ACC112 (cell line): ENCODE data around the gene RORC.

ENCODE experiments used
- H2AFZ ChIP-seq: fragments of 200-600 bp; sonication (generic); one replicate; pipeline ENCODE4 v1.6.0; 2017; ENCODE audit warnings: antibody characterized with exemption, low read length; ENCODE audit not compliant: unreplicated experiment
- H3K27ac ChIP-seq: fragments of 200-600 bp; sonication (generic); 2 replicates; pipeline ENCODE4 v1.5.1; 2014; ENCODE audit warnings: low read depth, mild to moderate bottlenecking, antibody characterized with exemption, low read length, moderate library complexity
- H3K27me3 ChIP-seq: fragments of 200-600 bp; sonication (generic); 2 replicates; pipeline ENCODE4 v1.6.1; 2014; ENCODE audit warnings: mild to moderate bottlenecking, antibody characterized with exemption, low read length, moderate library complexity, mixed read lengths; ENCODE audit not compliant: insufficient read depth
- H3K36me3 ChIP-seq: fragments of 200-600 bp; sonication (generic); 2 replicates; pipeline ENCODE4 v1.6.1; 2016; ENCODE audit warnings: mild to moderate bottlenecking, antibody characterized with exemption, low read length, moderate library complexity, mixed read lengths; ENCODE audit not compliant: insufficient read depth
- H3K4me1 ChIP-seq: fragments of 200-600 bp; sonication (generic); one replicate; pipeline ENCODE4 v1.6.1; 2016; ENCODE audit warnings: low read length, mixed read lengths; ENCODE audit not compliant: insufficient read depth, unreplicated experiment, control insufficient read depth
- H3K4me3 ChIP-seq: fragments of 200-600 bp; sonication (generic); 2 replicates; pipeline ENCODE4 v1.5.1; 2014; ENCODE audit warnings: mild to moderate bottlenecking, low read depth, low read length
- H3K79me2 ChIP-seq: fragments of 200-600 bp; sonication (generic); one replicate; pipeline ENCODE4 v1.6.0; 2016; ENCODE audit warnings: low read length; ENCODE audit not compliant: control insufficient read depth, unreplicated experiment, insufficient read depth

The RORC gene

DNA sequence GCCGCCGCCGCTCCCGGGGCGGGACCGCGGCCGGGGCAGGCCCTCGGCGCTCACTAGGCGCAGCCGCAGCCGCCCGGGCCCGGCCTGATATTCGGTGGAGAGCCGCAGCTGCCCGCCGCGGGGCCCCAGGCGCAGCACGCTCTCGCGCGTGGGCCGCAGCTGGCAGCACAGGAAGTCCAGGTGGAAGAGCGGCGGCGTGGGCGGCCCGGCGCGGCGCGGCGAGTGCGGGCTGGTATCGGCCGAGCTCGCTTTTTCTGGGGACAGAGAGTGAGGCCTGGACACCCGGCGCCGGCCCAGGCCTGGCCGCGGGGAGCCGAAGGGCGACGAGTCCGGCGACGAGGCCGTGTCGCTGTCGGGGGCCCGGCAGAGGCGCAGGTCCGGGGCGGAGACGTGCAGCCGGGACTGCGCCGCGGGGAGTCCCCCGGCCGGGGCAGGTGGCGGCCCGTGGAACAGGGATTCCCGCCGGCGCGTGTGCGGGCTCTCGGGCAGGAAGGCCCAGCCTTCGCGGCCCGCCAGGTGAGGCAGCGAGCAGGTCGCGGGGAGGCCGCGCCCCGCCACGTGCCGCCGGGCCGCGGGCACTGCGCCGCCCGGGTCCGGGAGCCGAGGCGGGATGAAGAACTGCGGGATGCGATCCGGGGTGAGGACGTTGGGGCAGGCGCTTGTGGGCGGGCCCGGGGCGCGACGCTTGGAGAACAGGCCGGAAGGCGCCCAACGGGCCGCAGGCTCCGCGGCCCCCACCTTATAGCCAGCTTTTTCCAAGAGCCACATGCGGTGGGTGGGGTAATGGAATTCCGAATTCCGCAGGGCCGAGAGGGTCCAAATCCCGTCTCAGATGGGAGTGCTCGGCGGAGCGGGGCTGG is 6.8 kb upstream of the RORC start:
- no peaks in the 10 kb centered on the region for H3K36me3 ChIP-seq
- peak overlapping the region; percentile 55 for H2AFZ ChIP-seq
- peaks cover 34% of the 10 kb centered on the region for H3K4me1 ChIP-seq
- H3K27ac ChIP-seq: no peak overlapping the region
- peak overlapping the region; percentile 76 for H3K4me3 ChIP-seq
- H3K79me2 ChIP-seq: no peaks in the 10 kb centered on the region
- peaks cover 13% of the 10 kb centered on the region; the same call in 1 of the 2 replicates for H3K27me3 ChIP-seq

- H3K4me3 ChIP-seq: peak overlapping the region; percentile 76
- no peaks in the 10 kb centered on the region for H3K36me3 ChIP-seq
- peaks cover 34% of the 10 kb centered on the region for H3K4me1 ChIP-seq
- H3K27me3 ChIP-seq: peaks cover 13% of the 10 kb centered on the region; the same call in 1 of the 2 replicates
- H2AFZ ChIP-seq: no peak overlapping the region
- H3K79me2 ChIP-seq: no peaks in the 10 kb centered on the region
- H3K27ac ChIP-seq: no peak overlapping the region
Measured at GRCh38 chr1:151837884-151838221, 6.3 kb upstream of the RORC start.

DNA sequence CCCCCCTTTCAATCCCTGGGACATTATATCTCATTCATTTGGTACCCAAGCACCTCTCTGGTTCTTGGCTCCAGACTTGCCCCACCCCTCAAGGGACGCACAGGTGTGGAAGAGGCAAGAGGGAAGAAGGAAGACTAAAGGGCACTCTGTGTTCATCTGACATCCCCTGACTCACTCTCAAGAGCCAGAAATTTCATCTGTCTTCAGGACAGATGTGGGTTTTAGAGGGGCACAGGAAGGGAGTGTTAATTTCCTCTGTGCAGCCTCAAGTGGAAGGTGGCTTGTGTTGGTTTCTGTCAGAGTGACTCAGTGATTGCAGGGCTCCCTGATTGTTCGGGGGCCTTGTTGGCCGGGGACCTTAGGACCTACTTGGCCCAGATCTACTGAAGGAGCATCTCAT is 5.6 kb upstream of the RORC start:
- Histone ChIP-seq H3K4me3 (no peak overlapping the region), H3K27ac (no peak overlapping the region), H2AFZ (no peak overlapping the region), H3K4me1 (peaks cover 34% of the 10 kb centered on the region), H3K79me2 (no peaks in the 10 kb centered on the region), H3K36me3 (no peaks in the 10 kb centered on the region), H3K27me3 (peaks cover 13% of the 10 kb centered on the region; the same call in 1 of the 2 replicates)

- Histone ChIP-seq H3K36me3 (no peaks in the 10 kb centered on the region), H2AFZ (no peak overlapping the region), H3K4me3 (no peak overlapping the region), H3K27ac (no peak overlapping the region), H3K4me1 (peaks cover 22% of the 10 kb centered on the region), H3K79me2 (no peaks in the 10 kb centered on the region), H3K27me3 (peaks cover 13% of the 10 kb centered on the region; the same call in 1 of the 2 replicates)
Measured at GRCh38 chr1:151835596-151835995, 4.0 kb upstream of the RORC start.

DNA sequence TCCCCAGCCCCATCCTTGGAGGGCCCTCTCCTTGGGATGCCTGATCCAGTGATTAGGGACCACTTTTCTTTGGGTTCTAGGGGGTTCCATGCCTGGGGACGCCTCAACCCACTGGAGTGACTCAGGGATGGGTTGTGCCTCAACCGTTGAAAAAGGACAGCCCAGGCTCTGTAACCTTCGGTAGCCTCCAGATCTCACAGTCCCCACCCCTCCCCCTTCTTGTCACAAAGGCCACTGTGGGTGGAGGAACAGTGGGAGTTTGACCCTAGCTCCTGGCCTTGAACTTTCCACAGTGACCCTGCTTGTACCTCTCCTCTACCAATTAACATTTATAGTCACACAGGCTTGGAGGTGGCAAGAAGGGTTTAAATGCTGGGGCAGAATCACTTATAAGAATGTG is 2.6 kb upstream of the RORC start:
- H3K79me2 ChIP-seq: no peaks in the 10 kb centered on the region
- H3K36me3 ChIP-seq: no peaks in the 10 kb centered on the region
- H2AFZ ChIP-seq: no peak overlapping the region
- no peak overlapping the region for H3K4me3 ChIP-seq
- H3K27ac ChIP-seq: no peak overlapping the region
- peaks cover 13% of the 10 kb centered on the region; the same call in 1 of the 2 replicates for H3K27me3 ChIP-seq
- H3K4me1 ChIP-seq: peaks cover 11% of the 10 kb centered on the region

DNA sequence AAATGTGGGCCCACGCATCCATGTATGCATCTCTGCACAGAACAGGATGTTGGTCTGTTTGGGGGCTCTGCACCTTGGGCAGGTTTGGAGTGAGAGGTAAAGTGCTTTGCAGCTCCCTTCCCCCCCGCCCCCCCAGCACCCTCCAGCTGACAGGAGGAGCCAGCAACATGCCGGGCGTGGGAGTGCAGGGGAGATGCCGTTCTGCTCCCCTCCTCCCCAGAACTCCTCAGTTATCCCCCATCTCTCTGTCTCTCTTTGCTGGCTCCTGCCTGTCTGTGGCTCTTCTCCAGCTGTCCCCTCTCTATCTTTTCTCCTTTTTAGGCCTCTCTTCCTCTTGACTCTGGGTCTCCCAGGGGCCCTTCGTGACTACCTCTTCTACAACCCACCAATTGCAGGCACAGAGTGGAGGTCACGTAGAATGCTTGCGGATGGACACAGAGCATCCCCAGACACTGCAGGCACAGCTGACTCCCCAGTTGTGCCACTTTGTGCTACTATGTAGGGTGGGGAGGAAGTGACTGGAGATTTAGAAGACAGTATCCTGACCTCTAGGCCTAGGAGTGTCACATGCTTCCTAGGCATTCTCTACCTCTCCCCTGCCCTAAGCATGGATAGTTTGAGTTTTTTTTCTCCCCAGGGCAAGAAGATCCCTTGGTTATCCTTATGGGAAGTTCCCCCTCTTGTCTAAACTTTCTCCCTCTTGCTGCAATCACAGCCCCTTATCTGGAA is 1.7 kb upstream of the RORC start:
- H3K79me2 ChIP-seq: no peaks in the 10 kb centered on the region
- H3K27ac ChIP-seq: no peak overlapping the region
- H3K36me3 ChIP-seq: no peaks in the 10 kb centered on the region
- peaks cover 11% of the 10 kb centered on the region for H3K4me1 ChIP-seq
- H2AFZ ChIP-seq: no peak overlapping the region
- H3K4me3 ChIP-seq: no peak overlapping the region
- peaks cover 6% of the 10 kb centered on the region; the same call in 1 of the 2 replicates for H3K27me3 ChIP-seq

DNA sequence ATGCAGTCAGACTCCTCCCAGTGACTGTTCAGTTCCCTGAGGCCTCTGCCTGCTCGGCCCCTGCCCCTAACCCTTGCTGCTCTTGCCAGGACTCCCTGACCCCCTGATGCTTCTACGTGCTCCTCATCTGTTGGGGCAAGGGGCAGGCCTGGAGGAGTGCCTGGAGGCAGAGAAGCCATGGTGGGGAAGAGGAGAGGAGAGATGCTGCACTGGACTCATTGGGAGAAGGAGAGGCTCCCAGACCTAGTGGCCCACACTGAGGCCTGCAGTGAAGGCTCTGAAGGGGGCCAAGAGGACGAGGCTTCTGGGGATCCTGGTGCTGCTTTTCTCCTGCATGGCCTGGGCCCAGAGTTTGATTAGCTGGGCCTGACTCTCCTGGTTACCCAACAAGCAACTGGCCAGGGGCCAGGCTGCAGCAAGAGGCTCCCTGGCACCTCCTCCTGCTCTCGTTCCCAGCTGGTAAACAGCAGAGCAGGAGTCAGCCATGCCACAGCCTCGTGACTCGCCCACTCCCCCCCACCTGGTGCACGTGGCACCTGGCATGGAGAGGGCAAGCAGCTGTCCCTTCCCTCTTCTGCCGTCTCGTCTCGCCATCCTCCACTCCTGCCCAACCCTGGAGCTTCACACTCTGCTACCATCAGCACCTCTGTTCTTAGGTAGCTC is 847 bp upstream of the RORC start:
- Histone ChIP-seq H3K27ac (no peak overlapping the region), H3K27me3 (no peaks in the 10 kb centered on the region), H3K4me3 (no peak overlapping the region)

GRCh38 chr1:151831256-151831591 is 378 bp downstream of the RORC start:
- no peak overlapping the region for H3K4me3 ChIP-seq
- H3K4me1 ChIP-seq: no peaks in the 10 kb centered on the region
- no peak overlapping the region for H3K27ac ChIP-seq

More for the DNA sequence above, 847 bp upstream of the RORC start:
- no peak overlapping the region for H2AFZ ChIP-seq
- no peaks in the 10 kb centered on the region for H3K79me2 ChIP-seq
- H3K4me1 ChIP-seq: peaks cover 6% of the 10 kb centered on the region
- no peaks in the 10 kb centered on the region for H3K36me3 ChIP-seq

DNA sequence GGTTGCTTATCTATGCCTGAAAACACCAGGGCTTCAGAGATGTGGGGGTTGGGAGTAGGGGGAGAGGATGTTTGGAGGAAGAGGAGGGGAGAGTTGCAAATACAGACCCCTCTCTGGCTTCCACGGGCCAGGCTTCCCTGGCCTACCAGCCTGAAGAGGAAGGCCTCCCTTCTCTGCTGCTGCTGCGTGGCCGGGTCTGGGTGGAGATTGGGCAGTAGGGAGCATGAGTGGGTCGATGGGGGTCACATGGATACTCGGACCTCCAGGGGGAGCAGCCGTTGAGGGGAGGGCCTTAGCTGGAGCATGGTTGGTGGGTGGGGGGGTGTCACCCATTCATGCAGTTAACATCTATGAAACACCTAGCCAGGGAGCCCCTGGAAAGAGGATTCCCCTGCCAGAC is 1.5 kb downstream of the RORC start:
- H3K79me2 ChIP-seq: no peaks in the 10 kb centered on the region
- H3K4me1 ChIP-seq: no peaks in the 10 kb centered on the region
- H3K27ac ChIP-seq: no peak overlapping the region
- H3K4me3 ChIP-seq: no peak overlapping the region
- no peaks in the 10 kb centered on the region for H3K36me3 ChIP-seq
- H3K27me3 ChIP-seq: no peaks in the 10 kb centered on the region
- no peak overlapping the region for H2AFZ ChIP-seq

More at GRCh38 chr1:151831256-151831591, 378 bp downstream of the RORC start:
- no peaks in the 10 kb centered on the region for H3K79me2 ChIP-seq
- no peaks in the 10 kb centered on the region for H3K27me3 ChIP-seq
- H3K36me3 ChIP-seq: no peaks in the 10 kb centered on the region
- no peak overlapping the region for H2AFZ ChIP-seq

GRCh38 chr1:151829352-151830046 is 2.1 kb downstream of the RORC start:
- H3K4me3 ChIP-seq: no peak overlapping the region
- no peak overlapping the region for H3K27ac ChIP-seq
- H3K27me3 ChIP-seq: 0 out of 2 replicates have a peak, but pooled peaks cover 1% of the 10 kb centered on the region

More at GRCh38 chr1:151829352-151830046, 2.1 kb downstream of the RORC start:
- H3K4me1 ChIP-seq: no peaks in the 10 kb centered on the region
- no peak overlapping the region for H2AFZ ChIP-seq
- H3K79me2 ChIP-seq: no peaks in the 10 kb centered on the region
- H3K36me3 ChIP-seq: no peaks in the 10 kb centered on the region
